CD14-positive monocyte (primary cell): ENCODE data around the gene RELN. TPM values are rescaled to one million over a fixed set of nuclear protein-coding genes. Genes with fewer than 3 reads are reported as not detected.

Experiments used
- DNase-seq, 3 donors: peaks; one replicate each; pipeline ENCODE4 v3.0.0-alpha.2; 2011 to 2022
- H2AFZ ChIP-seq: 2 replicates; pipeline ENCODE4 v1.6.0; 2012; ENCODE audit warnings: mild to moderate bottlenecking, low read depth, low read length, inconsistent platforms; ENCODE audit not compliant: insufficient read depth, poor library complexity, severe bottlenecking
- H3K27ac ChIP-seq, 2 donors: 1 replicate in 1 of 2; 2 replicates in 1 of 2; pipeline ENCODE4 v1.5.1; 2012 to 2013; ENCODE audit warnings: low read length in 2 of 2, control low read depth in 1 of 2, inconsistent platforms in 1 of 2, low read depth in 1 of 2, mild to moderate bottlenecking in 1 of 2
- H3K27me3 ChIP-seq, 2 donors: one replicate each; pipeline versions ENCODE4 v1.6.0 to v1.6.1; 2011 to 2013; ENCODE audit warnings: low read length in 2 of 2; ENCODE audit not compliant: control insufficient read depth in 2 of 2, insufficient read depth in 2 of 2
- H3K36me3 ChIP-seq, 2 donors: replicated peaks in 1 of 2; 1 replicate in 1 of 2; 2 replicates in 1 of 2; pipeline versions ENCODE4 v1.5.1 to v1.6.1; 2012 to 2013; ENCODE audit warnings: low read length in 2 of 2, control low read depth in 1 of 2, inconsistent platforms in 1 of 2, mild to moderate bottlenecking in 1 of 2; ENCODE audit not compliant: insufficient read depth in 2 of 2, control insufficient read depth in 1 of 2
- H3K4me1 ChIP-seq, 2 donors: 1 replicate in 1 of 2; 2 replicates in 1 of 2; pipeline versions ENCODE4 v1.5.1 to v1.6.1; 2012 to 2013; ENCODE audit warnings: low read length in 2 of 2, control low read depth in 1 of 2, inconsistent platforms in 1 of 2, mild to moderate bottlenecking in 1 of 2, moderate library complexity in 1 of 2; ENCODE audit not compliant: insufficient read depth in 2 of 2, control insufficient read depth in 1 of 2
- H3K4me2 ChIP-seq: replicated peaks from 2 replicates; pipeline ENCODE3; 2012; ENCODE audit warnings: low read length, moderate library complexity, mild to moderate bottlenecking; ENCODE audit not compliant: poor library complexity, severe bottlenecking; ENCODE audit errors: extremely low read depth
- H3K4me3 ChIP-seq, 3 experiments: fragments of 200-600 bp in 1 of 3; sonication (generic) in 1 of 3; replicated peaks in 1 of 3; 1 replicate in 2 of 3; 2 replicates in 1 of 3; pipeline ENCODE4 v1.5.1; 2011 to 2013; ENCODE audit warnings: low read length in 3 of 3, mild to moderate bottlenecking in 3 of 3, control low read depth in 2 of 3, low read depth in 2 of 3, inconsistent platforms in 1 of 3, moderate library complexity in 1 of 3
- H3K79me2 ChIP-seq: 2 replicates; pipeline ENCODE4 v1.6.0; 2012; ENCODE audit warnings: mild to moderate bottlenecking, control low read depth, inconsistent platforms, low read length, moderate library complexity; ENCODE audit not compliant: insufficient read depth
- H3K9ac ChIP-seq: 2 replicates; pipeline ENCODE4 v1.6.0; 2017; ENCODE audit warnings: low read length, mild to moderate bottlenecking; ENCODE audit not compliant: insufficient read depth, poor library complexity, severe bottlenecking
- H3K9me3 ChIP-seq, 2 donors: replicated peaks in 1 of 2; 1 replicate in 1 of 2; 2 replicates in 1 of 2; pipeline versions ENCODE4 v1.5.1 to v1.6.1; 2012 to 2013; ENCODE audit warnings: low read length in 2 of 2, control low read depth in 1 of 2; ENCODE audit not compliant: control insufficient read depth in 1 of 2, insufficient read depth in 1 of 2
- H4K20me1 ChIP-seq: 2 replicates; pipeline ENCODE4 v1.6.0; 2012; ENCODE audit warnings: mild to moderate bottlenecking, low read length, control low read depth, moderate library complexity; ENCODE audit not compliant: insufficient read depth
- H3K27ac Mint-ChIP-seq, 7 donors: one replicate each; pipeline ENCODE4 v1.8.0; 2020; ENCODE audit warnings: mild to moderate bottlenecking in 7 of 7, mixed read lengths in 7 of 7, moderate library complexity in 6 of 7, inconsistent platforms in 2 of 7
- H3K27me3 Mint-ChIP-seq, 3 donors: one replicate each; pipeline ENCODE4 v1.8.0; 2021 to 2022; ENCODE audit warnings: low read depth in 3 of 3, mild to moderate bottlenecking in 3 of 3, mixed read lengths in 3 of 3, moderate library complexity in 3 of 3, inconsistent platforms in 1 of 3
- H3K36me3 Mint-ChIP-seq, 2 donors: one replicate each; pipeline ENCODE4 v1.8.0; 2020; ENCODE audit warnings: mixed read lengths in 2 of 2, inconsistent platforms in 1 of 2, mild to moderate bottlenecking in 1 of 2
- H3K4me1 Mint-ChIP-seq: one replicate; pipeline ENCODE4 v1.8.0; 2020; ENCODE audit warnings: mild to moderate bottlenecking, mixed read lengths
- H3K4me3 Mint-ChIP-seq, 2 donors: one replicate each; pipeline ENCODE4 v1.8.0; 2020; ENCODE audit warnings: mild to moderate bottlenecking in 2 of 2, mixed read lengths in 2 of 2, moderate library complexity in 1 of 2
- H3K9me3 Mint-ChIP-seq, 7 donors: one replicate each; pipeline ENCODE4 v1.8.0; 2020 to 2022; ENCODE audit warnings: mixed read lengths in 7 of 7, mild to moderate bottlenecking in 6 of 7, moderate library complexity in 6 of 7, inconsistent platforms in 2 of 7
- CTCF ChIP-seq: fragments of 200-600 bp; IDR thresholded peaks from one replicate; pipeline ENCODE4 v1.8.0; 2022; ENCODE audit warnings: antibody characterized with exemption, mild to moderate bottlenecking
- WGBS: methylation state at CpG from one replicate; pipeline ENCODE4 v1.1.5; 2013; ENCODE audit warnings: missing lambda C conversion rate; ENCODE audit not compliant: insufficient coverage; 5-methylcytosine and 5-hydroxymethylcytosine counted together
- intact Hi-C, 2 donors: fragments of 100-400 bp; cut with micrococcal nuclease; formaldehyde crosslinking; loops; one replicate each; pipeline versions ENCODE4 v1.15.0 to v1.15.1; 2023
- polyA plus RNA-seq, 3 donors: library from polyadenylated mRNA; depleted of rRNA in 1 of 3; unstranded in 2 of 3; stranded (reverse) in 1 of 3; fragments of 300-500 nt in 2 of 3; fragments of >200 nt in 1 of 3; fragmentation: Illumina TruSeq in 2 of 3; gene quantifications; 1 replicate in 2 of 3; 2 replicates in 1 of 3; pipeline ENCODE4 v1.2.3, GENCODE V29; 2012 to 2021

The RELN gene
- polyA plus RNA-seq, 3 donors = not detected

- H3K4me1 ChIP-seq = no peaks in the 10 kb centered on the region
- WGBS = 40% methylated on average over 1 of the region's 2 CpGs
- H3K27ac ChIP-seq = no peak overlapping the region
- H3K27me3 Mint-ChIP-seq = peaks cover 1 to 3% (median 3%) of the 10 kb centered on the region in 3 donors
- intact Hi-C loops = no loop called here
- H3K9ac ChIP-seq = no peak overlapping the region
- no peaks in the 10 kb centered on the region for H3K27me3 ChIP-seq
- no peaks in the 10 kb centered on the region for H3K36me3 Mint-ChIP-seq
- H3K36me3 ChIP-seq = no peaks in the 10 kb centered on the region
- H3K79me2 ChIP-seq = no peaks in the 10 kb centered on the region
- H3K9me3 Mint-ChIP-seq = peaks cover 0 to 10% (median 0%) of the 10 kb centered on the region in 7 donors
- no peak overlapping the region for H3K27ac Mint-ChIP-seq
- H4K20me1 ChIP-seq = no peaks in the 10 kb centered on the region
- H3K4me3 Mint-ChIP-seq = no peak overlapping the region
- no peak for DNase-seq
- H3K9me3 ChIP-seq = no peaks in the 10 kb centered on the region
- no peak overlapping the region for H3K4me3 ChIP-seq
- no peak for TF ChIP-seq CTCF
- H2AFZ ChIP-seq = no peak overlapping the region
- no peak overlapping the region for H3K4me2 ChIP-seq
- H3K4me1 Mint-ChIP-seq = no peaks in the 10 kb centered on the region
Observed at GRCh38 chr7:103972779-103973434, 16.6 kb downstream of the RELN start.

- Histone ChIP-seq H2AFZ (no peak overlapping the region), H4K20me1 (no peaks in the 10 kb centered on the region), H3K27me3 (no peaks in the 10 kb centered on the region), H3K36me3 (no peaks in the 10 kb centered on the region), H3K9me3 (no peaks in the 10 kb centered on the region), H3K4me2 (no peak overlapping the region), H3K79me2 (no peaks in the 10 kb centered on the region), H3K4me1 (no peaks in the 10 kb centered on the region), H3K4me3 (no peak overlapping the region), H3K27ac (no peak overlapping the region), H3K9ac (no peak overlapping the region)
- Mint-ChIP-seq H3K27ac (no peak overlapping the region), H3K4me1 (no peaks in the 10 kb centered on the region), H3K27me3 (peaks cover 1 to 2% (median 1%) of the 10 kb centered on the region in 3 donors), H3K36me3 (no peaks in the 10 kb centered on the region), H3K9me3 (peaks cover 0 to 7% (median 0%) of the 10 kb centered on the region in 7 donors), H3K4me3 (no peak overlapping the region)
- no peak for DNase-seq
- intact Hi-C loops = no loop called here
- TF ChIP-seq CTCF = no peak
Observed at GRCh38 chr7:103967401-103967800, 22.1 kb downstream of the RELN start.
